Sigmoid colon (tissue), 4 donors: ENCODE data around the gene NCKAP5.

Experiments
- EP300 ChIP-seq, 4 donors: sonication (generic); formaldehyde crosslinking; IDR thresholded peaks; one replicate each; pipeline ENCODE4 v1.6.1; 2017; ENCODE audit warnings: antibody characterized with exemption in 4 of 4
- POLR2A ChIP-seq, 2 donors: fragments of 450-650 bp; IDR thresholded peaks; one replicate each; pipeline ENCODE4 v1.6.1; 2016; ENCODE audit warnings: antibody characterized with exemption in 2 of 2, mild to moderate bottlenecking in 2 of 2, moderate library complexity in 2 of 2
- TF ChIP-seq, protein P1 (sequence below), 4 experiments: fragments of 450-650 bp in 3 of 4; fragments of 200-600 bp in 1 of 4; IDR thresholded peaks; one replicate each; pipeline ENCODE4 v1.5.1; 2016 to 2019; ENCODE audit warnings: antibody characterized with exemption in 4 of 4, mild to moderate bottlenecking in 3 of 4, moderate library complexity in 2 of 4

DNA sequence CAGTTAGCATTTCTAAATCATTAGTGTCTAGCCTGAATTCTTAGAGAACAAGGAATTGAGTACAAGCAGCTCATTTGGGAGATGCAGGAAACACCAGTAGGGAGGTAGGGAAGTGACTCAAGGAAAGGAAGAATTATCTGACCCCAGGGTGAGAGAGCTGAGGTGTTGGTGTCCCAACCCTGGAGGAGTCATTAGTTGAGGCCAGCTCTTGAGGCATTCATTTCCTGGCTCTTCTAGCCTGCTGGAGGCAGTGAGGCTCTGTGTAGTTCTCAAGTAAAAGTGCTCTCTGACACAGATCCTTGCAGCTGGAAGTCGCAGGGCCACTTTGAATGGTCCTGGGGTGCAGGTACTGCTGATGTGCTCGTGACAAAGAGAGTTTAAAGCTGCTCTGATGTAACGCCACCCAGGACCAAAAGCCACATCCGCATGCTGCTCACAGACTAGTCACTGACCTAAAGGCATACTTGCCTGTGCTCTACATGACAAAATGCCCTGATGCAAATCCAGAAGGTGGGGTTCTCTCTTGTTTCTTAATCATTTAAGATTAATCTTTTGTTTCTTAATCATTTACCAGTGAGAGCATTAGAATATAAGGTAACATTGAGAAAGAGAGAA, 598.8 kb downstream of the NCKAP5 start:
- TF ChIP-seq, protein P1, sequence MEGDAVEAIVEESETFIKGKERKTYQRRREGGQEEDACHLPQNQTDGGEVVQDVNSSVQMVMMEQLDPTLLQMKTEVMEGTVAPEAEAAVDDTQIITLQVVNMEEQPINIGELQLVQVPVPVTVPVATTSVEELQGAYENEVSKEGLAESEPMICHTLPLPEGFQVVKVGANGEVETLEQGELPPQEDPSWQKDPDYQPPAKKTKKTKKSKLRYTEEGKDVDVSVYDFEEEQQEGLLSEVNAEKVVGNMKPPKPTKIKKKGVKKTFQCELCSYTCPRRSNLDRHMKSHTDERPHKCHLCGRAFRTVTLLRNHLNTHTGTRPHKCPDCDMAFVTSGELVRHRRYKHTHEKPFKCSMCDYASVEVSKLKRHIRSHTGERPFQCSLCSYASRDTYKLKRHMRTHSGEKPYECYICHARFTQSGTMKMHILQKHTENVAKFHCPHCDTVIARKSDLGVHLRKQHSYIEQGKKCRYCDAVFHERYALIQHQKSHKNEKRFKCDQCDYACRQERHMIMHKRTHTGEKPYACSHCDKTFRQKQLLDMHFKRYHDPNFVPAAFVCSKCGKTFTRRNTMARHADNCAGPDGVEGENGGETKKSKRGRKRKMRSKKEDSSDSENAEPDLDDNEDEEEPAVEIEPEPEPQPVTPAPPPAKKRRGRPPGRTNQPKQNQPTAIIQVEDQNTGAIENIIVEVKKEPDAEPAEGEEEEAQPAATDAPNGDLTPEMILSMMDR (IDR thresholded peaks at IDR 0.05): no peak
- no peak for TF ChIP-seq POLR2A (IDR thresholded peaks at IDR 0.05)
- TF ChIP-seq EP300 (IDR thresholded peaks at IDR 0.05): no peak
